ENCODE measurements around the gene MS4A6A. TPM values are rescaled to one million over a fixed set of nuclear protein-coding genes. Genes with fewer than 3 reads are reported as not detected.

MS4A6A gene
- total and polyA plus RNA-seq, 9 of the 15 experiments (the other 6 are each of a cell fraction or from before 2014, with no cell fraction given): 0.57 to 9.5 (median 4.2) TPM

- Histone ChIP-seq H3K27ac (ENCODE audit: extremely low read depth, low read depth, low read length) (no peak overlapping the region), H3K4me2 (ENCODE audit: insufficient read depth, low read length) (no peak overlapping the region), H3K9me1 (ENCODE audit: control insufficient read depth, insufficient read depth, low read length) (no peaks in the 10 kb centered on the region), H3K36me3 (ENCODE audit: control insufficient read depth, insufficient read depth, low read length) (no peaks in the 10 kb centered on the region), H3K27me3 (ENCODE audit: control insufficient read depth in 2 of 2, insufficient read depth in 2 of 2, low read length in 2 of 2) (no peaks in the 10 kb centered on the region), H3K79me2 (ENCODE audit: control insufficient read depth, insufficient read depth, low read length) (no peaks in the 10 kb centered on the region), H3K4me3 (no peak overlapping the region), H4K20me1 (replicated peaks; ENCODE audit: control insufficient read depth, insufficient read depth, low read length) (no peaks in the 10 kb centered on the region), H3K9ac (ENCODE audit: insufficient read depth in 1 of 2, low read depth in 2 of 2, low read length in 2 of 2) (no peak overlapping the region), H2AFZ (ENCODE audit: low read depth, low read length) (peak overlapping the region; percentile 38; the same call in 1 of the 2 replicates), H3K4me1 (replicated peaks in 1 of 2; ENCODE audit: control insufficient read depth in 2 of 2, insufficient read depth in 2 of 2, low read length in 2 of 2) (no peaks in the 10 kb centered on the region), H3K9me3 (replicated peaks; ENCODE audit: control insufficient read depth, insufficient read depth, low read depth, low read length) (no peaks in the 10 kb centered on the region; the same call in 1 of the 2 replicates)
- 52% methylated on average over 3 of the region's 3 CpGs for WGBS (ENCODE audit: insufficient coverage, low coverage, missing lambda C conversion rate)
- FAIRE-seq (no peak), DNase-seq (ENCODE audit: extremely low read depth in 1 of 4, low spot score in 3 of 4) (no peak), ATAC-seq (no peak)
- intact Hi-C loops (cut with micrococcal nuclease): no loop called here
- POLR2A ChIA-PET: no interaction called here
- CTCF ChIA-PET (ENCODE audit: low intra/inter-chr PET ratio): no interaction called here
- in situ Hi-C loops (cut with MboI): no loop called here
- no TSS peak for BruUV-seq (replicated peaks)
- TF ChIP-seq PHB (CRISPR knock-in tag; IDR thresholded peaks at IDR 0.05) (no peak), ATF7 (IDR thresholded peaks at IDR 0.05) (no peak), KDM2B (CRISPR knock-in tag; IDR thresholded peaks at IDR 0.05) (no peak), ATF3 (IDR thresholded peaks at IDR 0.05) (0 out of 2 replicates have a peak, but pooled peaks have one; percentile 7), ATF3 (CRISPR knock-in tag; conservative IDR thresholded peaks at IDR 0.05) (no peak), DMBX1 (CRISPR knock-in tag; IDR thresholded peaks at IDR 0.05; ENCODE audit: borderline replicate concordance) (no peak)
Measured at GRCh38 chr11:60145677-60146076, 37.2 kb downstream of the MS4A6A start.

- Histone ChIP-seq H3K9ac (ENCODE audit: insufficient read depth in 1 of 2, low read depth in 2 of 2, low read length in 2 of 2) (no peak overlapping the region), H3K27ac (ENCODE audit: extremely low read depth, low read depth, low read length) (no peak overlapping the region), H3K27me3 (ENCODE audit: control insufficient read depth in 2 of 2, insufficient read depth in 2 of 2, low read length in 2 of 2) (no peaks in the 10 kb centered on the region), H3K4me1 (replicated peaks in 1 of 2; ENCODE audit: control insufficient read depth in 2 of 2, insufficient read depth in 2 of 2, low read length in 2 of 2) (no peaks in the 10 kb centered on the region), H4K20me1 (replicated peaks; ENCODE audit: control insufficient read depth, insufficient read depth, low read length) (no peaks in the 10 kb centered on the region), H3K9me1 (ENCODE audit: control insufficient read depth, insufficient read depth, low read length) (no peaks in the 10 kb centered on the region), H3K36me3 (ENCODE audit: control insufficient read depth, insufficient read depth, low read length) (no peaks in the 10 kb centered on the region), H3K9me3 (replicated peaks; ENCODE audit: control insufficient read depth, insufficient read depth, low read depth, low read length) (no peaks in the 10 kb centered on the region), H3K4me3 (no peak overlapping the region), H3K4me2 (ENCODE audit: insufficient read depth, low read length) (no peak overlapping the region), H3K79me2 (ENCODE audit: control insufficient read depth, insufficient read depth, low read length) (no peaks in the 10 kb centered on the region), H2AFZ (ENCODE audit: low read depth, low read length) (no peak overlapping the region)
- ChIA-PET POLR2A (no interaction called here), CTCF (ENCODE audit: low intra/inter-chr PET ratio) (no interaction called here)
- no TSS peak for BruUV-seq (replicated peaks)
- 65% methylated on average over 3 of the region's 3 CpGs for WGBS (ENCODE audit: insufficient coverage, low coverage, missing lambda C conversion rate)
- in situ Hi-C loops (cut with MboI): no loop called here
- ATAC-seq (no peak), DNase-seq (ENCODE audit: extremely low read depth in 1 of 4, low spot score in 3 of 4) (no peak), FAIRE-seq (no peak)
- intact Hi-C loops (cut with micrococcal nuclease): no loop called here
- TF ChIP-seq MAFK (IDR thresholded peaks at IDR 0.05; ENCODE audit: low read length) (no peak), ETV6 (IDR thresholded peaks at IDR 0.05; ENCODE audit: borderline replicate concordance in 1 of 2, low read depth in 2 of 2, low read length in 1 of 2) (no peak), ETV6 (CRISPR knock-in tag; IDR thresholded peaks at IDR 0.05; ENCODE audit: borderline replicate concordance) (no peak), SMARCC2 (IDR thresholded peaks at IDR 0.05; ENCODE audit: low read depth) (no peak)
- TF ChIP-seq, protein P1, sequence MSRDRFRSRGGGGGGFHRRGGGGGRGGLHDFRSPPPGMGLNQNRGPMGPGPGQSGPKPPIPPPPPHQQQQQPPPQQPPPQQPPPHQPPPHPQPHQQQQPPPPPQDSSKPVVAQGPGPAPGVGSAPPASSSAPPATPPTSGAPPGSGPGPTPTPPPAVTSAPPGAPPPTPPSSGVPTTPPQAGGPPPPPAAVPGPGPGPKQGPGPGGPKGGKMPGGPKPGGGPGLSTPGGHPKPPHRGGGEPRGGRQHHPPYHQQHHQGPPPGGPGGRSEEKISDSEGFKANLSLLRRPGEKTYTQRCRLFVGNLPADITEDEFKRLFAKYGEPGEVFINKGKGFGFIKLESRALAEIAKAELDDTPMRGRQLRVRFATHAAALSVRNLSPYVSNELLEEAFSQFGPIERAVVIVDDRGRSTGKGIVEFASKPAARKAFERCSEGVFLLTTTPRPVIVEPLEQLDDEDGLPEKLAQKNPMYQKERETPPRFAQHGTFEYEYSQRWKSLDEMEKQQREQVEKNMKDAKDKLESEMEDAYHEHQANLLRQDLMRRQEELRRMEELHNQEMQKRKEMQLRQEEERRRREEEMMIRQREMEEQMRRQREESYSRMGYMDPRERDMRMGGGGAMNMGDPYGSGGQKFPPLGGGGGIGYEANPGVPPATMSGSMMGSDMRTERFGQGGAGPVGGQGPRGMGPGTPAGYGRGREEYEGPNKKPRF (IDR thresholded peaks at IDR 0.05; ENCODE audit: low read depth, low read length): no peak
- TF ChIP-seq, protein P2, sequence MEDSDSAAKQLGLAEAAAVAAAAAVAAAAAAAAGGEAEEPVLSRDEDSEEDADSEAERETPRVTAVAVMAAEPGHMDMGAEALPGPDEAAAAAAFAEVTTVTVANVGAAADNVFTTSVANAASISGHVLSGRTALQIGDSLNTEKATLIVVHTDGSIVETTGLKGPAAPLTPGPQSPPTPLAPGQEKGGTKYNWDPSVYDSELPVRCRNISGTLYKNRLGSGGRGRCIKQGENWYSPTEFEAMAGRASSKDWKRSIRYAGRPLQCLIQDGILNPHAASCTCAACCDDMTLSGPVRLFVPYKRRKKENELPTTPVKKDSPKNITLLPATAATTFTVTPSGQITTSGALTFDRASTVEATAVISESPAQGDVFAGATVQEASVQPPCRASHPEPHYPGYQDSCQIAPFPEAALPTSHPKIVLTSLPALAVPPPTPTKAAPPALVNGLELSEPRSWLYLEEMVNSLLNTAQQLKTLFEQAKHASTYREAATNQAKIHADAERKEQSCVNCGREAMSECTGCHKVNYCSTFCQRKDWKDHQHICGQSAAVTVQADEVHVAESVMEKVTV (CRISPR knock-in tag; IDR thresholded peaks at IDR 0.05): no peak
Measured at GRCh38 chr11:60143768-60144167, 39.1 kb downstream of the MS4A6A start.

Measured in K562 (cell line).